Measurements from ENCODE around the gene CASS4. TPM values are rescaled to one million over a fixed set of nuclear protein-coding genes. Genes with fewer than 3 reads are reported as not detected.

Gene CASS4
- total RNA-seq = 1 to 10 TPM in 1 of 2 donors, under 1 TPM in 1; 0.59 to 1.2 TPM

- Histone ChIP-seq H3K36me3 (no peaks in the 10 kb centered on the region), H3K9me3 (no peaks in the 10 kb centered on the region), H3K4me3 (no peak within 1 kb of the TSS), H3K27me3 (replicated peaks; ENCODE audit: insufficient read depth) (no peaks in the 10 kb centered on the region), H3K27ac (no peak within 1 kb of the TSS), H3K4me1 (replicated peaks) (no peaks in the 10 kb centered on the region)
- WGBS = 70% methylated on average over 10 of the region's 10 CpGs
- no peak for DNase-seq (ENCODE audit: low spot score)
- TF ChIP-seq CTCF (IDR thresholded peaks at IDR 0.05) (no peak), POLR2A (IDR thresholded peaks at IDR 0.05) (no peak), POLR2AphosphoS5 (IDR thresholded peaks at IDR 0.05) (no peak)
- intact Hi-C loops (cut with DNase I) = no loop called here
Observed at GRCh38 chr20:56411759-56412472, at the start of gene CASS4. CASS4 (plus strand) TSS chr20:56412260; CDS start chr20:56412459, 199 bp downstream.

GRCh38 chr20:56362833-56363413 is 49.1 kb upstream of the CASS4 start:
- intact Hi-C loops (cut with DNase I) = no loop called here
- no peak overlapping the region for H3K4me3 ChIP-seq
- 22% methylated on average over 8 of the region's 8 CpGs for WGBS
- peaks cover 0 to 10% of the 10 kb centered on the region in 2 donors for H3K36me3 ChIP-seq
- DNase-seq (ENCODE audit: low spot score) = no peak
- TF ChIP-seq POLR2A (IDR thresholded peaks at IDR 0.05) (no peak), CTCF (IDR thresholded peaks at IDR 0.05) (no peak), POLR2AphosphoS5 (IDR thresholded peaks at IDR 0.05) (no peak)
- H3K27me3 ChIP-seq (replicated peaks; ENCODE audit: insufficient read depth) = no peaks in the 10 kb centered on the region
- H3K4me1 ChIP-seq (replicated peaks) = peaks cover 11% of the 10 kb centered on the region
- no peak overlapping the region for H3K27ac ChIP-seq
- H3K9me3 ChIP-seq = no peaks in the 10 kb centered on the region

- DNase-seq (ENCODE audit: low spot score) = no peak
- H3K36me3 ChIP-seq = peaks cover 0 to 10% of the 10 kb centered on the region in 2 donors
- no peak overlapping the region for H3K27ac ChIP-seq
- peaks cover 11% of the 10 kb centered on the region for H3K4me1 ChIP-seq (replicated peaks)
- WGBS = 84% methylated on average over 6 of the region's 6 CpGs
- no peak overlapping the region for H3K4me3 ChIP-seq
- intact Hi-C loops (cut with DNase I) = no loop called here
- TF ChIP-seq POLR2A (IDR thresholded peaks at IDR 0.05) = no peak
- no peak for TF ChIP-seq POLR2AphosphoS5 (IDR thresholded peaks at IDR 0.05)
- TF ChIP-seq CTCF (IDR thresholded peaks at IDR 0.05) = no peak
- no peaks in the 10 kb centered on the region for H3K27me3 ChIP-seq (replicated peaks; ENCODE audit: insufficient read depth)
- no peaks in the 10 kb centered on the region for H3K9me3 ChIP-seq
Observed at GRCh38 chr20:56363491-56363890, 48.6 kb upstream of the CASS4 start.

GRCh38 chr20:56368351-56369134 is 43.5 kb upstream of the CASS4 start:
- Histone ChIP-seq H3K9me3 (no peaks in the 10 kb centered on the region), H3K27ac (no peak overlapping the region), H3K4me3 (no peak overlapping the region), H3K36me3 (peaks cover 0 to 10% of the 10 kb centered on the region in 2 donors), H3K27me3 (replicated peaks; ENCODE audit: insufficient read depth) (no peaks in the 10 kb centered on the region), H3K4me1 (replicated peaks) (no peaks in the 10 kb centered on the region)
- no peak for DNase-seq (ENCODE audit: low spot score)
- 77% methylated on average over 6 of the region's 6 CpGs for WGBS
- TF ChIP-seq POLR2A (IDR thresholded peaks at IDR 0.05) (no peak), POLR2AphosphoS5 (IDR thresholded peaks at IDR 0.05) (no peak), CTCF (IDR thresholded peaks at IDR 0.05) (no peak)
- intact Hi-C loops (cut with DNase I) = no loop called here
